Testis (tissue), 2 donors: Measurements from ENCODE around the gene ELMO1.

Source experiments
- CTCF ChIP-seq, 3 experiments: fragments of 450-650 bp in 2 of 3; fragments of 200-600 bp in 1 of 3; sonication (generic) in 1 of 3; IDR thresholded peaks; one replicate each; pipeline ENCODE4 v1.5.1; 2016 to 2019; ENCODE audit warnings: antibody characterized with exemption in 3 of 3, mild to moderate bottlenecking in 2 of 3, moderate library complexity in 1 of 3
- POLR2A ChIP-seq: fragments of 450-650 bp; IDR thresholded peaks from one replicate; pipeline ENCODE4 v1.6.1; 2017; ENCODE audit warnings: antibody characterized with exemption, mild to moderate bottlenecking, moderate library complexity

- TF ChIP-seq CTCF (IDR thresholded peaks at IDR 0.05): peak; percentile 41 to 74 (median 54)
- no peak for TF ChIP-seq POLR2A
Measured at GRCh38 chr7:37495574-37496184, 47.0 kb upstream of the ELMO1 start.
